ENCODE results near the gene SHC3.
"Not testable (repeated sequence)": the region's sequence is repeated elsewhere in the genome, so short reads cannot be mapped to it uniquely, and the experiment has no call there.

SHC3 gene

GRCh38 chr9:89209311-89209710 is 30.7 kb upstream of the SHC3 start:
- H3K9ac ChIP-seq (ENCODE audit: low read length); H3K36me3 ChIP-seq (ENCODE audit: insufficient read depth, low read length); H3K9me3 ChIP-seq (ENCODE audit: low read length); H3K27me3 ChIP-seq (ENCODE audit: control insufficient read depth in 1 of 2, insufficient read depth in 2 of 2, low read length in 2 of 2); H3K27ac ChIP-seq (ENCODE audit: low read depth, low read length); H3K4me1 ChIP-seq (ENCODE audit: insufficient read depth, low read length); H3K4me3 ChIP-seq (ENCODE audit: low read depth in 1 of 2, low read length in 2 of 2): not testable (repeated sequence)

GRCh38 chr9:89207026-89207425 is 28.4 kb upstream of the SHC3 start:
- H3K9ac ChIP-seq (ENCODE audit: low read length): no peak overlapping the region
- no peak overlapping the region for H3K4me3 ChIP-seq (ENCODE audit: low read depth in 1 of 2, low read length in 2 of 2)
- H3K4me1 ChIP-seq (ENCODE audit: insufficient read depth, low read length): no peaks in the 10 kb centered on the region
- H3K27ac ChIP-seq (ENCODE audit: low read depth, low read length): no peak overlapping the region
- no peaks in the 10 kb centered on the region for H3K9me3 ChIP-seq (ENCODE audit: low read length)
- H3K36me3 ChIP-seq (ENCODE audit: insufficient read depth, low read length): no peaks in the 10 kb centered on the region
- no peaks in the 10 kb centered on the region for H3K27me3 ChIP-seq (ENCODE audit: control insufficient read depth in 1 of 2, insufficient read depth in 2 of 2, low read length in 2 of 2)

GRCh38 chr9:89204801-89205200 is 26.2 kb upstream of the SHC3 start:
- H3K36me3 ChIP-seq (ENCODE audit: insufficient read depth, low read length): no peaks in the 10 kb centered on the region
- H3K9me3 ChIP-seq (ENCODE audit: low read length): no peaks in the 10 kb centered on the region
- no peak overlapping the region for H3K4me3 ChIP-seq (ENCODE audit: low read depth in 1 of 2, low read length in 2 of 2)
- H3K27me3 ChIP-seq (ENCODE audit: control insufficient read depth in 1 of 2, insufficient read depth in 2 of 2, low read length in 2 of 2): no peaks in the 10 kb centered on the region
- no peaks in the 10 kb centered on the region for H3K4me1 ChIP-seq (ENCODE audit: insufficient read depth, low read length)
- no peak overlapping the region for H3K9ac ChIP-seq (ENCODE audit: low read length)
- H3K27ac ChIP-seq (ENCODE audit: low read depth, low read length): no peak overlapping the region

- Histone ChIP-seq H3K9me3 (ENCODE audit: low read length) (peaks cover 3% of the 10 kb centered on the region), H3K9ac (ENCODE audit: low read length) (no peak overlapping the region)
Observed at GRCh38 chr9:89195131-89195797, 16.6 kb upstream of the SHC3 start.

GRCh38 chr9:89194421-89195130 is 16.0 kb upstream of the SHC3 start:
- H3K9me3 ChIP-seq (ENCODE audit: low read length): peaks cover 3% of the 10 kb centered on the region

More at GRCh38 chr9:89195131-89195797, 16.6 kb upstream of the SHC3 start:
- no peaks in the 10 kb centered on the region for H3K4me1 ChIP-seq (ENCODE audit: insufficient read depth, low read length)
- no peak overlapping the region for H3K27ac ChIP-seq (ENCODE audit: low read depth, low read length)
- H3K4me3 ChIP-seq (ENCODE audit: low read depth in 1 of 2, low read length in 2 of 2): no peak overlapping the region
- H3K27me3 ChIP-seq (ENCODE audit: control insufficient read depth in 1 of 2, insufficient read depth in 2 of 2, low read length in 2 of 2): no peaks in the 10 kb centered on the region
- no peaks in the 10 kb centered on the region for H3K36me3 ChIP-seq (ENCODE audit: insufficient read depth, low read length)

GRCh38 chr9:89191004-89191403 is 12.4 kb upstream of the SHC3 start:
- Histone ChIP-seq H3K36me3 (ENCODE audit: insufficient read depth, low read length) (no peaks in the 10 kb centered on the region), H3K4me3 (ENCODE audit: low read depth in 1 of 2, low read length in 2 of 2) (no peak overlapping the region), H3K4me1 (ENCODE audit: insufficient read depth, low read length) (no peaks in the 10 kb centered on the region)

More at GRCh38 chr9:89194421-89195130, 16.0 kb upstream of the SHC3 start:
- H3K9ac ChIP-seq (ENCODE audit: low read length): no peak overlapping the region
- H3K27ac ChIP-seq (ENCODE audit: low read depth, low read length): no peak overlapping the region
- H3K27me3 ChIP-seq (ENCODE audit: control insufficient read depth in 1 of 2, insufficient read depth in 2 of 2, low read length in 2 of 2): no peaks in the 10 kb centered on the region
- no peaks in the 10 kb centered on the region for H3K36me3 ChIP-seq (ENCODE audit: insufficient read depth, low read length)
- no peaks in the 10 kb centered on the region for H3K4me1 ChIP-seq (ENCODE audit: insufficient read depth, low read length)
- no peak overlapping the region for H3K4me3 ChIP-seq (ENCODE audit: low read depth in 1 of 2, low read length in 2 of 2)

GRCh38 chr9:89189215-89189614 is 10.6 kb upstream of the SHC3 start:
- no peak overlapping the region for H3K4me3 ChIP-seq (ENCODE audit: low read depth in 1 of 2, low read length in 2 of 2)
- no peaks in the 10 kb centered on the region for H3K36me3 ChIP-seq (ENCODE audit: insufficient read depth, low read length)
- H3K9me3 ChIP-seq (ENCODE audit: low read length): peaks cover 3% of the 10 kb centered on the region
- no peak overlapping the region for H3K27ac ChIP-seq (ENCODE audit: low read depth, low read length)
- H3K27me3 ChIP-seq (ENCODE audit: control insufficient read depth in 1 of 2, insufficient read depth in 2 of 2, low read length in 2 of 2): peaks cover 0 to 6% of the 10 kb centered on the region in 2 donors
- no peaks in the 10 kb centered on the region for H3K4me1 ChIP-seq (ENCODE audit: insufficient read depth, low read length)
- no peak overlapping the region for H3K9ac ChIP-seq (ENCODE audit: low read length)

More at GRCh38 chr9:89191004-89191403, 12.4 kb upstream of the SHC3 start:
- H3K27ac ChIP-seq (ENCODE audit: low read depth, low read length): no peak overlapping the region
- H3K9me3 ChIP-seq (ENCODE audit: low read length): peaks cover 3% of the 10 kb centered on the region
- no peak overlapping the region for H3K9ac ChIP-seq (ENCODE audit: low read length)
- H3K27me3 ChIP-seq (ENCODE audit: control insufficient read depth in 1 of 2, insufficient read depth in 2 of 2, low read length in 2 of 2): no peaks in the 10 kb centered on the region

GRCh38 chr9:89187950-89188349 is 9.3 kb upstream of the SHC3 start:
- H3K27me3 ChIP-seq (ENCODE audit: control insufficient read depth in 1 of 2, insufficient read depth in 2 of 2, low read length in 2 of 2): peaks cover 0 to 6% of the 10 kb centered on the region in 2 donors
- H3K9ac ChIP-seq (ENCODE audit: low read length): no peak overlapping the region
- no peak overlapping the region for H3K4me3 ChIP-seq (ENCODE audit: low read depth in 1 of 2, low read length in 2 of 2)
- no peak overlapping the region for H3K27ac ChIP-seq (ENCODE audit: low read depth, low read length)
- H3K4me1 ChIP-seq (ENCODE audit: insufficient read depth, low read length): no peaks in the 10 kb centered on the region
- H3K36me3 ChIP-seq (ENCODE audit: insufficient read depth, low read length): no peaks in the 10 kb centered on the region
- no peaks in the 10 kb centered on the region for H3K9me3 ChIP-seq (ENCODE audit: low read length)

GRCh38 chr9:89187541-89187940 is 8.9 kb upstream of the SHC3 start:
- no peak overlapping the region for H3K4me3 ChIP-seq (ENCODE audit: low read depth in 1 of 2, low read length in 2 of 2)
- no peaks in the 10 kb centered on the region for H3K9me3 ChIP-seq (ENCODE audit: low read length)
- H3K36me3 ChIP-seq (ENCODE audit: insufficient read depth, low read length): no peaks in the 10 kb centered on the region
- H3K27ac ChIP-seq (ENCODE audit: low read depth, low read length): no peak overlapping the region
- no peaks in the 10 kb centered on the region for H3K4me1 ChIP-seq (ENCODE audit: insufficient read depth, low read length)
- H3K27me3 ChIP-seq (ENCODE audit: control insufficient read depth in 1 of 2, insufficient read depth in 2 of 2, low read length in 2 of 2): peaks cover 0 to 6% of the 10 kb centered on the region in 2 donors
- H3K9ac ChIP-seq (ENCODE audit: low read length): no peak overlapping the region

- no peak overlapping the region for H3K4me3 ChIP-seq (ENCODE audit: low read depth in 1 of 2, low read length in 2 of 2)
- no peak overlapping the region for H3K27ac ChIP-seq (ENCODE audit: low read depth, low read length)
- peaks cover 0 to 6% of the 10 kb centered on the region in 2 donors for H3K27me3 ChIP-seq (ENCODE audit: control insufficient read depth in 1 of 2, insufficient read depth in 2 of 2, low read length in 2 of 2)
- H3K9me3 ChIP-seq (ENCODE audit: low read length): no peaks in the 10 kb centered on the region
- no peaks in the 10 kb centered on the region for H3K4me1 ChIP-seq (ENCODE audit: insufficient read depth, low read length)
- no peaks in the 10 kb centered on the region for H3K36me3 ChIP-seq (ENCODE audit: insufficient read depth, low read length)
- H3K9ac ChIP-seq (ENCODE audit: low read length): no peak overlapping the region
Observed at GRCh38 chr9:89186960-89187359, 8.3 kb upstream of the SHC3 start.

GRCh38 chr9:89185980-89186379 is 7.4 kb upstream of the SHC3 start:
- Histone ChIP-seq H3K9ac (ENCODE audit: low read length) (no peak overlapping the region), H3K9me3 (ENCODE audit: low read length) (no peaks in the 10 kb centered on the region), H3K4me1 (ENCODE audit: insufficient read depth, low read length) (no peaks in the 10 kb centered on the region), H3K36me3 (ENCODE audit: insufficient read depth, low read length) (no peaks in the 10 kb centered on the region), H3K27ac (ENCODE audit: low read depth, low read length) (no peak overlapping the region), H3K27me3 (ENCODE audit: control insufficient read depth in 1 of 2, insufficient read depth in 2 of 2, low read length in 2 of 2) (peaks cover 0 to 11% of the 10 kb centered on the region in 2 donors), H3K4me3 (ENCODE audit: low read depth in 1 of 2, low read length in 2 of 2) (no peak overlapping the region)

GRCh38 chr9:89183146-89183545 is 4.5 kb upstream of the SHC3 start:
- Histone ChIP-seq H3K4me3 (ENCODE audit: low read depth in 1 of 2, low read length in 2 of 2) (no peak overlapping the region), H3K9me3 (ENCODE audit: low read length) (no peaks in the 10 kb centered on the region), H3K4me1 (ENCODE audit: insufficient read depth, low read length) (peaks cover 11% of the 10 kb centered on the region), H3K27me3 (ENCODE audit: control insufficient read depth in 1 of 2, insufficient read depth in 2 of 2, low read length in 2 of 2) (peaks cover 12 to 25% of the 10 kb centered on the region in 2 donors), H3K36me3 (ENCODE audit: insufficient read depth, low read length) (no peaks in the 10 kb centered on the region), H3K9ac (ENCODE audit: low read length) (no peak overlapping the region), H3K27ac (ENCODE audit: low read depth, low read length) (no peak overlapping the region)

Data from muscle layer of colon (tissue), 2 donors.